HepG2 (cell line): ENCODE data around the gene BTD. TPM values are rescaled to one million over a fixed set of nuclear protein-coding genes. Genes with fewer than 3 reads are reported as not detected.

ENCODE experiments used
- ASH2L ChIP-seq: fragments of 300-600, 200-600 bp; sonication (generic); IDR thresholded peaks from 2 replicates; pipeline ENCODE4 v1.7.0; 2017; ENCODE audit warnings: low read depth, mild to moderate bottlenecking, moderate library complexity, mixed read lengths, low read length; ENCODE audit not compliant: insufficient read length
- FOSL2 ChIP-seq: sonication (generic); formaldehyde crosslinking; IDR thresholded peaks from 2 replicates; pipeline ENCODE4 v1.4.0; 2020; ENCODE audit warnings: missing genetic modification reagents
- FOXJ3 ChIP-seq: sonication (generic); formaldehyde crosslinking; IDR thresholded peaks from 2 replicates; pipeline ENCODE4 v1.4.0; 2020; ENCODE audit warnings: missing genetic modification reagents, mild to moderate bottlenecking, borderline replicate concordance
- FOXP1 ChIP-seq, 2 experiments: fragments of 450-650 bp in 1 of 2; IDR thresholded peaks; 2 replicates each; pipeline ENCODE4 v1.6.1; 2017 to 2018; ENCODE audit warnings: antibody characterized with exemption in 1 of 2
- HCFC1 ChIP-seq: fragments of 150-350 bp; IDR thresholded peaks from 2 replicates; pipeline ENCODE4 v1.6.1; 2014; ENCODE audit warnings: low read depth, low read length
- HOMEZ ChIP-seq: IDR thresholded peaks from 2 replicates; pipeline ENCODE4 v1.6.1; 2016; ENCODE audit warnings: low read depth
- HOXD1 ChIP-seq: sonication (generic); formaldehyde crosslinking; IDR thresholded peaks from 2 replicates; pipeline ENCODE4 v1.5.0; 2020; ENCODE audit warnings: missing genetic modification reagents
- KDM6A ChIP-seq: IDR thresholded peaks from 2 replicates; pipeline ENCODE4 v1.6.1; 2016; ENCODE audit warnings: low read depth
- MIER3 ChIP-seq: IDR thresholded peaks from 2 replicates; pipeline ENCODE4 v1.6.1; 2016; ENCODE audit warnings: missing compliant biosample characterization, borderline replicate concordance
- MTF1 ChIP-seq: sonication (generic); formaldehyde crosslinking; IDR thresholded peaks from 2 replicates; pipeline ENCODE4 v1.5.0; 2020; ENCODE audit warnings: missing genetic modification reagents
- MYPOP ChIP-seq: sonication (generic); formaldehyde crosslinking; IDR thresholded peaks from 2 replicates; pipeline ENCODE4 v1.8.1; 2023; ENCODE audit warnings: mild to moderate bottlenecking, moderate library complexity, missing genetic modification reagents
- NFYC ChIP-seq: IDR thresholded peaks from 2 replicates; pipeline ENCODE4 v1.6.1; 2016; ENCODE audit warnings: missing genetic modification reagents, missing compliant biosample characterization
- NR1H2 ChIP-seq: sonication (generic); formaldehyde crosslinking; IDR thresholded peaks from 2 replicates; pipeline ENCODE4 v1.8.1; 2022; ENCODE audit warnings: low read depth, missing genetic modification reagents, borderline replicate concordance
- NR2F1 ChIP-seq, 2 experiments: fragments of 450-650 bp in 1 of 2; formaldehyde crosslinking in 1 of 2; IDR thresholded peaks; 2 replicates each; pipeline versions ENCODE4 v1.5.0 to v1.6.1; 2016 to 2020; ENCODE audit warnings: mild to moderate bottlenecking in 1 of 2, missing compliant biosample characterization in 1 of 2, missing genetic modification reagents in 1 of 2, moderate library complexity in 1 of 2
- NR2F6 ChIP-seq, 2 experiments: IDR thresholded peaks; 2 replicates each; pipeline ENCODE4 v1.6.1; 2016; ENCODE audit warnings: antibody characterized with exemption in 1 of 2, mild to moderate bottlenecking in 1 of 2
- RAD51 ChIP-seq: fragments of 450-650 bp; IDR thresholded peaks from 2 replicates; pipeline ENCODE4 v1.6.1; 2016; ENCODE audit warnings: borderline replicate concordance
- TOPORS ChIP-seq: sonication (generic); formaldehyde crosslinking; IDR thresholded peaks from 2 replicates; pipeline ENCODE4 v1.8.0; 2023; ENCODE audit warnings: mild to moderate bottlenecking, missing genetic modification reagents
- XRCC5 ChIP-seq: fragments of 200-400 bp; formaldehyde crosslinking; optimal IDR thresholded peaks from 2 replicates; pipeline ENCODE3; 2017; ENCODE audit warnings: mild to moderate bottlenecking, low read length
- ZBTB3 ChIP-seq: sonication (generic); formaldehyde crosslinking; IDR thresholded peaks from 2 replicates; pipeline ENCODE4 v1.4.0; 2020; ENCODE audit warnings: low read depth, mild to moderate bottlenecking, moderate library complexity, missing genetic modification reagents, borderline replicate concordance
- ZFAT ChIP-seq: sonication (generic); formaldehyde crosslinking; conservative IDR thresholded peaks from 2 replicates; pipeline ENCODE4 v1.8.1; 2023; ENCODE audit warnings: missing genetic modification reagents, inconsistent platforms
- ZMYM4 ChIP-seq: sonication (generic); formaldehyde crosslinking; IDR thresholded peaks from 2 replicates; pipeline ENCODE4 v1.8.1; 2023; ENCODE audit warnings: mild to moderate bottlenecking, missing genetic modification reagents
- ZNF225 ChIP-seq: sonication (generic); formaldehyde crosslinking; IDR thresholded peaks from 2 replicates; pipeline ENCODE4 v1.4.0; 2020; ENCODE audit warnings: mild to moderate bottlenecking, missing genetic modification reagents
- ZNF510 ChIP-seq: sonication (generic); formaldehyde crosslinking; IDR thresholded peaks from 2 replicates; pipeline ENCODE4 v1.4.0; 2020; ENCODE audit warnings: low read depth, mild to moderate bottlenecking, missing genetic modification reagents
- ZNF598 ChIP-seq: sonication (generic); formaldehyde crosslinking; IDR thresholded peaks from 2 replicates; pipeline ENCODE4 v1.5.1; 2020; ENCODE audit warnings: mild to moderate bottlenecking, missing genetic modification reagents, borderline replicate concordance
- ZNF776 ChIP-seq: sonication (generic); formaldehyde crosslinking; IDR thresholded peaks from 2 replicates; pipeline ENCODE4 v1.4.0; 2020; ENCODE audit warnings: mild to moderate bottlenecking, missing genetic modification reagents
- ZNF878 ChIP-seq: sonication (generic); formaldehyde crosslinking; IDR thresholded peaks from 2 replicates; pipeline ENCODE4 v1.8.1; 2023; ENCODE audit warnings: mild to moderate bottlenecking, missing genetic modification reagents, moderate library complexity
- polyA plus RNA-seq, 8 experiments: library from polyadenylated mRNA; depleted of rRNA in 3 of 8; stranded (reverse) in 7 of 8; unstranded in 1 of 8; fragments of >200 nt; fragmentation: Illumina TruSeq in 4 of 8; extraction: Trizol in 4 of 8; gene quantifications; 2 replicates each; pipeline versions ENCODE4 v1.2.1 to v1.2.3, GENCODE V29; 2011 to 2016; ENCODE audit warnings: low read depth in 4 of 8, missing spikeins in 1 of 8, mixed read lengths in 1 of 8; ENCODE audit not compliant: insufficient read depth in 1 of 8
- total RNA-seq, 5 experiments: library from RNA; depleted of rRNA; stranded (reverse); fragments of >200 nt; fragmentation: Illumina TruSeq; extraction: Trizol; gene quantifications; 2 replicates each; pipeline ENCODE4 v1.2.3, GENCODE V29; 2016; ENCODE audit warnings: low read depth in 1 of 5
- TF ChIP-seq, protein P1 (sequence below): sonication (generic); formaldehyde crosslinking; IDR thresholded peaks from 2 replicates; pipeline ENCODE4 v1.9.0; 2021; ENCODE audit warnings: missing genetic modification reagents, borderline replicate concordance

BTD gene
- total and polyA plus RNA-seq, 2 of the 13 experiments (the other 11 are each of a cell fraction or from before 2014, with no cell fraction given): 15.7 to 35.5 TPM

DNA sequence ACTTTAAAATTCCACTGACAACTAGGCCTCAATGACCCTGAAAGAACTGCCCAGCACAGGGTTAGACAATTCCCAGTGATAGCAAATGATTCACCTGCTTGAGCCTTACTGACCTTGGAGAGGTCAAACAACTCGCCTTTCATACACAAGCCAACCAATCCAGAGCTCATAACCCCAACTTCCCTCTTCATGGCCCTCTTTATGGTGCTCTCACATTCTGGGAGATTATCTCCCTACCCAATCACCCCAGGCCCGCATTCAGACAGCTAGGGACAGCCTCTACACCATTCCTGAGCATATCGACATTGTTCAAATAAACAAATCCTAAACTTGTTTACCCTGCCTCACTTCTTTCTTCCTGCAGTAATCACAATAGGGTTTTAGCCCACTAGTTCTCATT is 47.8 kb upstream of the BTD start (continued):
- TF ChIP-seq MYPOP (CRISPR knock-in tag) (no peak), NFYC (CRISPR knock-in tag) (peak; percentile 35; the same call in 1 of the 2 replicates), FOSL2 (CRISPR knock-in tag) (peak; percentile 63; the same call in 1 of the 2 replicates), ZNF776 (no peak), KDM6A (peak; percentile 36; the same call in 1 of the 2 replicates), ZNF510 (no peak), HCFC1 (no peak), FOXP1 (IDR thresholded peaks at IDR 0.05) (no peak), FOXP1 (CRISPR knock-in tag; IDR thresholded peaks at IDR 0.05) (peak; percentile 63), TOPORS (CRISPR knock-in tag) (no peak), ZNF878 (CRISPR knock-in tag) (no peak), HOMEZ (CRISPR knock-in tag) (peak; percentile 56; the same call in 1 of the 2 replicates), HOXD1 (CRISPR knock-in tag) (no peak), ZBTB3 (no peak), ZFAT (no peak), ZNF598 (CRISPR knock-in tag) (no peak), XRCC5 (no peak), MIER3 (0 out of 2 replicates have a peak, but pooled peaks have one; percentile 42), ZNF225 (CRISPR knock-in tag) (no peak), RAD51 (no peak), MTF1 (CRISPR knock-in tag) (no peak), FOXJ3 (CRISPR knock-in tag) (peak; percentile 20; the same call in 1 of the 2 replicates), ASH2L (peak; percentile 31), ZMYM4 (CRISPR knock-in tag) (peak; percentile 71; the same call in 1 of the 2 replicates), NR1H2 (no peak), NR2F1 (CRISPR knock-in tag; IDR thresholded peaks at IDR 0.05) (0 out of 4 replicates have a peak, but pooled peaks of 1 of the 2 experiments have one; percentile 23), NR2F6 (IDR thresholded peaks at IDR 0.05) (peak; percentile 57), NR2F6 (CRISPR knock-in tag; IDR thresholded peaks at IDR 0.05) (peak; percentile 70; the same call in 1 of the 2 replicates)
- TF ChIP-seq, protein P1, sequence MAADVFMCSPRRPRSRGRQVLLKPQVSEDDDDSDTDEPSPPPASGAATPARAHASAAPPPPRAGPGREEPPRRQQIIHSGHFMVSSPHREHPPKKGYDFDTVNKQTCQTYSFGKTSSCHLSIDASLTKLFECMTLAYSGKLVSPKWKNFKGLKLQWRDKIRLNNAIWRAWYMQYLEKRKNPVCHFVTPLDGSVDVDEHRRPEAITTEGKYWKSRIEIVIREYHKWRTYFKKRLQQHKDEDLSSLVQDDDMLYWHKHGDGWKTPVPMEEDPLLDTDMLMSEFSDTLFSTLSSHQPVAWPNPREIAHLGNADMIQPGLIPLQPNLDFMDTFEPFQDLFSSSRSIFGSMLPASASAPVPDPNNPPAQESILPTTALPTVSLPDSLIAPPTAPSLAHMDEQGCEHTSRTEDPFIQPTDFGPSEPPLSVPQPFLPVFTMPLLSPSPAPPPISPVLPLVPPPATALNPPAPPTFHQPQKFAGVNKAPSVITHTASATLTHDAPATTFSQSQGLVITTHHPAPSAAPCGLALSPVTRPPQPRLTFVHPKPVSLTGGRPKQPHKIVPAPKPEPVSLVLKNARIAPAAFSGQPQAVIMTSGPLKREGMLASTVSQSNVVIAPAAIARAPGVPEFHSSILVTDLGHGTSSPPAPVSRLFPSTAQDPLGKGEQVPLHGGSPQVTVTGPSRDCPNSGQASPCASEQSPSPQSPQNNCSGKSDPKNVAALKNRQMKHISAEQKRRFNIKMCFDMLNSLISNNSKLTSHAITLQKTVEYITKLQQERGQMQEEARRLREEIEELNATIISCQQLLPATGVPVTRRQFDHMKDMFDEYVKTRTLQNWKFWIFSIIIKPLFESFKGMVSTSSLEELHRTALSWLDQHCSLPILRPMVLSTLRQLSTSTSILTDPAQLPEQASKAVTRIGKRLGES (CRISPR knock-in tag): no peak
